GM12878 (cell line): ENCODE measurements around the gene RTCA. TPM values are rescaled to one million over a fixed set of nuclear protein-coding genes. Genes with fewer than 3 reads are reported as not detected.

Experiments
- ATAC-seq: fragments of 200-7000 bp; cut with Tn5 transposase; 3 replicates; pipeline ENCODE4 v1.9.1; 2020; ENCODE audit warnings: mild to moderate bottlenecking, moderate library complexity
- BruUV-seq: library from RNA; stranded (reverse); fragments of 400-500 nt; replicated peaks from 2 replicates; lab custom pipeline; 2021; lab: Mats Ljungman, UMichigan
- CTCF ChIA-PET: fragments of 300-600 bp; sonication (Branson Sonifier 250); formaldehyde crosslinking; extraction: SDS; loops from one replicate; lab custom pipeline; 2021; ENCODE audit warnings: inconsistent platforms; lab: Yijun Ruan, JAX
- POLR2A ChIA-PET: fragments of 350-600 bp; formaldehyde crosslinking; extraction: SDS; loops from one replicate; lab custom pipeline; 2021; ENCODE audit warnings: inconsistent platforms; lab: Charles Lee
- RAD21 ChIA-PET: fragments of 300-600 bp; sonication (Branson Sonifier 250); formaldehyde crosslinking; loops from one replicate; lab custom pipeline; 2023; ENCODE audit warnings: antibody characterized with exemption; ENCODE audit not compliant: unreplicated experiment; lab: Charles Lee
- SMC1A ChIA-PET: fragments of 300-600 bp; sonication (Branson Sonifier 250); formaldehyde crosslinking; loops from one replicate; lab custom pipeline; 2023; ENCODE audit not compliant: unreplicated experiment, uncharacterized antibody; lab: Charles Lee
- DNase-seq: peaks from one replicate; pipeline ENCODE4 v3.0.0-alpha.2; 2011; ENCODE audit warnings: low read depth, low spot score
- FAIRE-seq: peaks from 3 replicates; lab custom pipeline; 2011; peaks lifted over from hg19 to GRCh38; lab: Jason Lieb, UNC
- H2AFZ ChIP-seq: 2 replicates; pipeline ENCODE4 v1.6.0; 2011; ENCODE audit warnings: low read depth, low read length, control low read depth; ENCODE audit not compliant: control insufficient read depth
- H3K27ac ChIP-seq: 2 replicates; pipeline ENCODE4 v1.5.1; 2011; ENCODE audit warnings: control low read depth; ENCODE audit not compliant: control insufficient read depth, insufficient read depth
- H3K27me3 ChIP-seq, 2 experiments: replicated peaks in 1 of 2; 2 replicates each; pipeline versions ENCODE4 v1.6.0 to v1.6.1; 2011; ENCODE audit warnings: low read length in 1 of 2; ENCODE audit not compliant: control insufficient read depth in 2 of 2, insufficient read depth in 2 of 2
- H3K36me3 ChIP-seq, 2 experiments: 2 replicates each; pipeline ENCODE4 v1.5.1; 2011; ENCODE audit warnings: low read length in 1 of 2; ENCODE audit not compliant: control insufficient read depth in 2 of 2, insufficient read depth in 2 of 2
- H3K4me1 ChIP-seq: 2 replicates; pipeline ENCODE4 v1.6.1; 2011; ENCODE audit warnings: mild to moderate bottlenecking, low read length, moderate library complexity, mixed read lengths; ENCODE audit not compliant: control insufficient read depth, insufficient read depth
- H3K4me2 ChIP-seq: 2 replicates; pipeline ENCODE4 v1.6.0; 2011; ENCODE audit warnings: control low read depth; ENCODE audit not compliant: control insufficient read depth, insufficient read depth
- H3K4me3 ChIP-seq: fragments of 200-600 bp; sonication (generic); 2 replicates; pipeline ENCODE4 v1.5.1; 2016
- H3K79me2 ChIP-seq: 2 replicates; pipeline ENCODE4 v1.6.0; 2011; ENCODE audit warnings: low read length; ENCODE audit not compliant: control insufficient read depth, insufficient read depth
- H3K9ac ChIP-seq: 2 replicates; pipeline ENCODE4 v1.8.0; 2011; ENCODE audit warnings: low read length, control low read depth, mixed read lengths; ENCODE audit not compliant: control insufficient read depth, insufficient read depth
- H3K9me3 ChIP-seq: replicated peaks from 3 replicates; pipeline ENCODE4 v1.5.1; 2011; ENCODE audit warnings: mild to moderate bottlenecking, low read length; ENCODE audit not compliant: control insufficient read depth, insufficient read depth
- H4K20me1 ChIP-seq: 2 replicates; pipeline ENCODE4 v1.6.0; 2011; ENCODE audit not compliant: control insufficient read depth, insufficient read depth
- BCL11A ChIP-seq: IDR thresholded peaks from 2 replicates; pipeline ENCODE4 v1.6.1; 2011; ENCODE audit warnings: low read depth, low read length
- GATAD2B ChIP-seq: fragments of 450-650 bp; conservative IDR thresholded peaks from 2 replicates; pipeline ENCODE4 v1.6.1; 2017; ENCODE audit warnings: low read depth, mild to moderate bottlenecking, moderate library complexity
- MTA3 ChIP-seq: IDR thresholded peaks from 2 replicates; pipeline ENCODE4 v1.6.1; 2012; ENCODE audit warnings: low read length, inconsistent platforms, borderline replicate concordance
- MYC ChIP-seq: IDR thresholded peaks from 2 replicates; pipeline ENCODE4 v1.6.1; 2011; ENCODE audit warnings: mild to moderate bottlenecking, low read length, moderate library complexity, inconsistent platforms; ENCODE audit not compliant: insufficient read depth, insufficient replicate concordance, insufficient read length, severe bottlenecking
- NR2C1 ChIP-seq: fragments of 450-650 bp; IDR thresholded peaks from 2 replicates; pipeline ENCODE4 v1.6.1; 2017; ENCODE audit warnings: antibody characterized with exemption, mild to moderate bottlenecking, moderate library complexity
- NRF1 ChIP-seq: conservative IDR thresholded peaks from 2 replicates; pipeline ENCODE4 v1.6.1; 2011; ENCODE audit warnings: mild to moderate bottlenecking, low read depth, low read length, improper control_type of control experiment
- ZNF24 ChIP-seq: fragments of 450-650 bp; IDR thresholded peaks from 2 replicates; pipeline ENCODE4 v1.6.1; 2017; ENCODE audit warnings: antibody characterized with exemption, mild to moderate bottlenecking
- WGBS: methylation state at CpG from one replicate; pipeline ENCODE4 v1.1.6; 2016; ENCODE audit warnings: low lambda C conversion rate; ENCODE audit not compliant: insufficient replicate concordance, insufficient coverage; ENCODE audit errors: missing lambda C conversion rate; 5-methylcytosine and 5-hydroxymethylcytosine counted together
- in situ Hi-C: fragments of 300-500 bp; cut with MboI; formaldehyde crosslinking; loops from 9 replicates; pipeline ENCODE4 v1.14.3; 2018; ENCODE audit warnings: mixed read lengths
- intact Hi-C: fragments of 100-400 bp; cut with micrococcal nuclease; formaldehyde crosslinking; loops from one replicate; pipeline ENCODE4 v1.14.2; 2022; ENCODE audit not compliant: unreplicated experiment
- polyA plus RNA-seq, 11 experiments: library from polyadenylated mRNA; depleted of rRNA in 4 of 11; unstranded in 6 of 11; stranded (reverse) in 5 of 11; fragments of >200 nt; fragmentation: Nextera tagmentation in 4 of 11; fragmentation: Illumina TruSeq in 1 of 11; extraction: Ambion mirVana in 4 of 11; extraction: Trizol in 1 of 11; gene quantifications; 1 replicate in 1 of 11; 2 replicates in 10 of 11; pipeline versions ENCODE4 v1.2.1 to v1.2.3, GENCODE V29; 2011 to 2016; ENCODE audit warnings: inconsistent platforms in 2 of 11, missing spikeins in 2 of 11, low read depth in 1 of 11
- total RNA-seq, 4 experiments: library from RNA; depleted of rRNA in 3 of 4; stranded (reverse); fragments of >200 nt in 3 of 4; fragmentation: Illumina TruSeq in 1 of 4; extraction: Trizol in 1 of 4; gene quantifications; 2 replicates each; pipeline versions ENCODE4 v1.2.1 to v1.2.3, GENCODE V29; 2013 to 2021
- TF ChIP-seq, protein P1 (sequence below): IDR thresholded peaks from 2 replicates; pipeline ENCODE4 v1.6.1; 2012; ENCODE audit warnings: low read length, inconsistent platforms
- TF ChIP-seq, protein P2 (sequence below): fragments of 150-350 bp; IDR thresholded peaks from 2 replicates; pipeline ENCODE4 v1.6.1; 2016; ENCODE audit warnings: low read depth, low read length

RTCA gene
- total and polyA plus RNA-seq, 10 of the 15 experiments (the other 5 are each of a cell fraction or from before 2014, with no cell fraction given): 10.3 to 63.5 (median 37.3) TPM

DNA sequence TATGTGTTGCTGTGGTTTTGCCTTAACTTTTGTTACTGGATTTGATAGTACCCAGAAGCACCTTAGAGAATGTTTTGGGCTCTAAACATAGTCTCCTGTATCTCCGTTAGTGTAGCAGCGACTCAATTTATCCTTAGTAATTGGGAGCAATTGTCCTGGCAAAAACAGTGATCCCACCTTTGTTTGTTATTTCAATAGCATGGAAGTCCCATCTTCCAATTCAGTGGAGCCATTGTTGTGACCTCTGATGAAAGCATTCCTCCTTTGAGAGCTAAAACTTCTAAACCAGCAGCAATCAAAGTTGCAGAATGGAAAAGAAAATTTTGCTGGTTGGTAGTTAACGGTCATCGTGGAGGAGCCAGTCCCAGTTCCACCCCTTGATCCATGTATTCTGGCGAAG, 34.7 kb downstream of the RTCA start:
- intact Hi-C loops: no loop called here
- no peaks in the 10 kb centered on the region for H3K79me2 ChIP-seq
- no peaks in the 10 kb centered on the region for H3K27me3 ChIP-seq
- no peak for TF ChIP-seq NRF1
- TF ChIP-seq, all 136 proteins: peak for 0
- Histone ChIP-seq H3K4me1 (no peaks in the 10 kb centered on the region), H3K9me3 (no peaks in the 10 kb centered on the region), H3K4me2 (no peak overlapping the region), H3K27ac (no peak overlapping the region), H3K9ac (no peak overlapping the region), H3K4me3 (no peak overlapping the region), H4K20me1 (no peaks in the 10 kb centered on the region), H2AFZ (no peak overlapping the region), H3K36me3 (no peaks in the 10 kb centered on the region)
- no peak for ATAC-seq
- ChIA-PET SMC1A (interaction anchor here (0.7 to 1.6 kb wide), 3 partner anchors 18 to 34 kb away, joined by 4 to 5 read pairs (median 4); no protein-coding TSS in a partner anchor), POLR2A (no interaction called here), RAD21 (no interaction called here), CTCF (interaction anchor here (0.6 kb wide), 1 partner anchor 125 kb away, joined by 3 read pairs; no protein-coding TSS in a partner anchor)
- no peak for DNase-seq
- 97% methylated on average over 5 of the region's 5 CpGs for WGBS
- no TSS peak for BruUV-seq
- no peak for FAIRE-seq
- in situ Hi-C loops: no loop called here

DNA sequence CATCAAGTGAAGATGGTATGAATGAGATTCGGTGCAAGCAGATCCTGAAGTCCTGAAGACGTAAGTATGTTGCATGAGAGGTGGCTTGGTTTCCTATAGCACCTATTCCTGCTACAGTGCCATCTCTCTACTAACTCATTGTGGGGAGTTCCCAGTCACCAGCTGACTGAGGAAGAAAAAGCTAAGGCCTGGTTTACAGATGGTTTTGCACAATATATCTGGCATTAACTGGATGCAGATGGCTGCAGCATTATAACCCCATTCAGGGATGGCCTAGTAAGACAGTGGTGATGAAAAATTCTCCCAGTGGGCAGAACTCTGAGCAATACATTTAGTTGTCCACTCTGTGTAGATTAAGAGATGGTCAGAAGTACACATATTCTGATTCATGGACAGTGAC, 36.7 kb downstream of the RTCA start:
- Histone ChIP-seq H2AFZ (no peak overlapping the region), H4K20me1 (no peaks in the 10 kb centered on the region), H3K79me2 (no peaks in the 10 kb centered on the region), H3K27me3 (no peaks in the 10 kb centered on the region), H3K27ac (no peak overlapping the region), H3K4me2 (no peak overlapping the region), H3K4me1 (no peaks in the 10 kb centered on the region), H3K36me3 (no peaks in the 10 kb centered on the region), H3K4me3 (no peak overlapping the region), H3K9ac (no peak overlapping the region), H3K9me3 (no peaks in the 10 kb centered on the region)
- TF ChIP-seq, protein P1, sequence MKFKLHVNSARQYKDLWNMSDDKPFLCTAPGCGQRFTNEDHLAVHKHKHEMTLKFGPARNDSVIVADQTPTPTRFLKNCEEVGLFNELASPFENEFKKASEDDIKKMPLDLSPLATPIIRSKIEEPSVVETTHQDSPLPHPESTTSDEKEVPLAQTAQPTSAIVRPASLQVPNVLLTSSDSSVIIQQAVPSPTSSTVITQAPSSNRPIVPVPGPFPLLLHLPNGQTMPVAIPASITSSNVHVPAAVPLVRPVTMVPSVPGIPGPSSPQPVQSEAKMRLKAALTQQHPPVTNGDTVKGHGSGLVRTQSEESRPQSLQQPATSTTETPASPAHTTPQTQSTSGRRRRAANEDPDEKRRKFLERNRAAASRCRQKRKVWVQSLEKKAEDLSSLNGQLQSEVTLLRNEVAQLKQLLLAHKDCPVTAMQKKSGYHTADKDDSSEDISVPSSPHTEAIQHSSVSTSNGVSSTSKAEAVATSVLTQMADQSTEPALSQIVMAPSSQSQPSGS: no peak
- TF ChIP-seq MTA3 (no peak), MYC (no peak), ZNF24 (no peak), BCL11A (no peak), NR2C1 (no peak), GATAD2B (no peak)
- TF ChIP-seq, protein P2, sequence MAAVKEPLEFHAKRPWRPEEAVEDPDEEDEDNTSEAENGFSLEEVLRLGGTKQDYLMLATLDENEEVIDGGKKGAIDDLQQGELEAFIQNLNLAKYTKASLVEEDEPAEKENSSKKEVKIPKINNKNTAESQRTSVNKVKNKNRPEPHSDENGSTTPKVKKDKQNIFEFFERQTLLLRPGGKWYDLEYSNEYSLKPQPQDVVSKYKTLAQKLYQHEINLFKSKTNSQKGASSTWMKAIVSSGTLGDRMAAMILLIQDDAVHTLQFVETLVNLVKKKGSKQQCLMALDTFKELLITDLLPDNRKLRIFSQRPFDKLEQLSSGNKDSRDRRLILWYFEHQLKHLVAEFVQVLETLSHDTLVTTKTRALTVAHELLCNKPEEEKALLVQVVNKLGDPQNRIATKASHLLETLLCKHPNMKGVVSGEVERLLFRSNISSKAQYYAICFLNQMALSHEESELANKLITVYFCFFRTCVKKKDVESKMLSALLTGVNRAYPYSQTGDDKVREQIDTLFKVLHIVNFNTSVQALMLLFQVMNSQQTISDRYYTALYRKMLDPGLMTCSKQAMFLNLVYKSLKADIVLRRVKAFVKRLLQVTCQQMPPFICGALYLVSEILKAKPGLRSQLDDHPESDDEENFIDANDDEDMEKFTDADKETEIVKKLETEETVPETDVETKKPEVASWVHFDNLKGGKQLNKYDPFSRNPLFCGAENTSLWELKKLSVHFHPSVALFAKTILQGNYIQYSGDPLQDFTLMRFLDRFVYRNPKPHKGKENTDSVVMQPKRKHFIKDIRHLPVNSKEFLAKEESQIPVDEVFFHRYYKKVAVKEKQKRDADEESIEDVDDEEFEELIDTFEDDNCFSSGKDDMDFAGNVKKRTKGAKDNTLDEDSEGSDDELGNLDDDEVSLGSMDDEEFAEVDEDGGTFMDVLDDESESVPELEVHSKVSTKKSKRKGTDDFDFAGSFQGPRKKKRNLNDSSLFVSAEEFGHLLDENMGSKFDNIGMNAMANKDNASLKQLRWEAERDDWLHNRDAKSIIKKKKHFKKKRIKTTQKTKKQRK: no peak
- ChIA-PET CTCF (interaction anchor here (1.3 kb wide), 1 partner anchor 14 kb away, joined by 3 read pairs; no protein-coding TSS in a partner anchor), POLR2A (no interaction called here), SMC1A (interaction anchor here (1.1 kb wide), 1 partner anchor 49 kb away, joined by 4 read pairs; the partner anchor contains the start of gene CDC14A), RAD21 (no interaction called here)
- DNase-seq: no peak
- intact Hi-C loops (no loop called here), in situ Hi-C loops (no loop called here)
- no peak for FAIRE-seq
- BruUV-seq: no TSS peak
- 66% methylated on average over 2 of the region's 2 CpGs for WGBS
- no peak for ATAC-seq
